ENCODE results near the gene ATP10D. TPM values are rescaled to one million over a fixed set of nuclear protein-coding genes. Genes with fewer than 3 reads are reported as not detected.

Gene ATP10D
- total and polyA plus RNA-seq, 9 of the 15 experiments (the other 6 are each of a cell fraction or from before 2014, with no cell fraction given), result 0.10 to 0.36 (median 0.19) TPM; not detected in 1

GRCh38 chr4:47617607-47618006, 132.5 kb downstream of the ATP10D start:
- Histone ChIP-seq H3K4me3 (no peak overlapping the region), H3K9ac (ENCODE audit: insufficient read depth in 1 of 2, low read depth in 2 of 2, low read length in 2 of 2) (no peak overlapping the region), H3K4me2 (ENCODE audit: insufficient read depth, low read length) (no peak overlapping the region), H2AFZ (ENCODE audit: low read depth, low read length) (no peak overlapping the region), H3K9me1 (ENCODE audit: control insufficient read depth, insufficient read depth, low read length) (no peaks in the 10 kb centered on the region), H4K20me1 (replicated peaks; ENCODE audit: control insufficient read depth, insufficient read depth, low read length) (no peaks in the 10 kb centered on the region), H3K27ac (ENCODE audit: extremely low read depth, low read depth, low read length) (no peak overlapping the region), H3K27me3 (ENCODE audit: control insufficient read depth in 2 of 2, insufficient read depth in 2 of 2, low read length in 2 of 2) (no peaks in the 10 kb centered on the region), H3K36me3 (ENCODE audit: control insufficient read depth, insufficient read depth, low read length) (no peaks in the 10 kb centered on the region), H3K9me3 (replicated peaks; ENCODE audit: control insufficient read depth, insufficient read depth, low read depth, low read length) (no peaks in the 10 kb centered on the region), H3K4me1 (replicated peaks in 1 of 2; ENCODE audit: control insufficient read depth in 2 of 2, insufficient read depth in 2 of 2, low read length in 2 of 2) (no peaks in the 10 kb centered on the region), H3K79me2 (ENCODE audit: control insufficient read depth, insufficient read depth, low read length) (no peaks in the 10 kb centered on the region)
- POLR2A ChIA-PET, result no interaction called here
- no peak for DNase-seq (ENCODE audit: extremely low read depth in 1 of 4, low spot score in 3 of 4)
- intact Hi-C loops (cut with micrococcal nuclease), result no loop called here
- FAIRE-seq, result no peak
- TF ChIP-seq SOX6 (IDR thresholded peaks at IDR 0.05), result no peak
- BruUV-seq (replicated peaks), result no TSS peak
- CTCF ChIA-PET (ENCODE audit: low intra/inter-chr PET ratio), result no interaction called here
- in situ Hi-C loops (cut with MboI), result no loop called here
- ATAC-seq, result no peak

DNA sequence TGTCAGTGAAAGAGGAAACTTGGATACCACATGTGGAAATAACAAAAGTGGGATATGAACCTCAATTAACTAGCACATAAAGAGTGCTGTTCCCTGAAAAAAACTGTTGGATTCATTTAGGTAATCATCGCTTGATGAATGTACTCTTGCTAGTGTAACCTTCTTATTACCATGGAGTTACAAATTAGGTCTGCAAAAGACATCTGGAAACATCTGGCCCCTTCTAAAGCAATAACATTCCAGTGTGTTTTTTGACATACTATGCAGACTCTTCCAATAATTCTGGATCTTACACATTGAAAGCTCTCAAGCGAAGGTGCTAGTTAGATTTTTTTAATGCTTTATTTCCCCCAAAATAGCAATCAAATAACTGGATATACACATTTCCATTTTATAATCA, 134.6 kb downstream of the ATP10D start:
- Histone ChIP-seq H3K27me3 (ENCODE audit: control insufficient read depth in 2 of 2, insufficient read depth in 2 of 2, low read length in 2 of 2) (no peaks in the 10 kb centered on the region), H3K9me1 (ENCODE audit: control insufficient read depth, insufficient read depth, low read length) (no peaks in the 10 kb centered on the region), H3K79me2 (ENCODE audit: control insufficient read depth, insufficient read depth, low read length) (no peaks in the 10 kb centered on the region), H4K20me1 (replicated peaks; ENCODE audit: control insufficient read depth, insufficient read depth, low read length) (no peaks in the 10 kb centered on the region), H3K4me3 (no peak overlapping the region), H3K36me3 (ENCODE audit: control insufficient read depth, insufficient read depth, low read length) (no peaks in the 10 kb centered on the region), H3K4me2 (ENCODE audit: insufficient read depth, low read length) (no peak overlapping the region), H3K9ac (ENCODE audit: insufficient read depth in 1 of 2, low read depth in 2 of 2, low read length in 2 of 2) (no peak overlapping the region), H2AFZ (ENCODE audit: low read depth, low read length) (no peak overlapping the region), H3K27ac (ENCODE audit: extremely low read depth, low read depth, low read length) (no peak overlapping the region), H3K4me1 (replicated peaks in 1 of 2; ENCODE audit: control insufficient read depth in 2 of 2, insufficient read depth in 2 of 2, low read length in 2 of 2) (no peaks in the 10 kb centered on the region), H3K9me3 (replicated peaks; ENCODE audit: control insufficient read depth, insufficient read depth, low read depth, low read length) (no peaks in the 10 kb centered on the region)
- no TSS peak for BruUV-seq (replicated peaks)
- CTCF ChIA-PET (ENCODE audit: low intra/inter-chr PET ratio), result no interaction called here
- intact Hi-C loops (cut with micrococcal nuclease) (no loop called here), in situ Hi-C loops (cut with MboI) (no loop called here)
- POLR2A ChIA-PET, result no interaction called here
- DNase-seq (ENCODE audit: extremely low read depth in 1 of 4, low spot score in 3 of 4) (no peak), FAIRE-seq (no peak), ATAC-seq (no peak)
- 0% methylated on average over 2 of the region's 2 CpGs for WGBS (ENCODE audit: insufficient coverage, low coverage, missing lambda C conversion rate)
- TF ChIP-seq ZBTB8A (IDR thresholded peaks at IDR 0.05; ENCODE audit: partially characterized antibody) (no peak), MYC (IDR thresholded peaks at IDR 0.05; ENCODE audit: low read depth, low read length) (no peak), MYC (CRISPR knock-in tag; IDR thresholded peaks at IDR 0.05; ENCODE audit: borderline replicate concordance, low read depth) (no peak), ZNF253 (CRISPR knock-in tag; conservative IDR thresholded peaks at IDR 0.05) (no peak)
